ENCODE data around the gene MUC4.

- TF ChIP-seq POLR2A (IDR thresholded peaks at IDR 0.05; ENCODE audit: low read depth, low read length) (no peak), POLR2AphosphoS5 (IDR thresholded peaks at IDR 0.05; ENCODE audit: low read depth, low read length) (no peak), TAF1 (IDR thresholded peaks at IDR 0.05; ENCODE audit: low read depth, low read length) (no peak)
Measured at GRCh38 chr3:195727606-195728195, 84.0 kb downstream of the MUC4 start.

Measured in GM12891 (cell line).